ENCODE measurements around the gene OPA1. TPM values are rescaled to one million over a fixed set of nuclear protein-coding genes. Genes with fewer than 3 reads are reported as not detected.

The OPA1 gene
- total RNA-seq, 4 donors from 2014 or later, result 37.7 to 44.7 (median 40.4) TPM

GRCh38 chr3:193630005-193630404, 37.0 kb downstream of the OPA1 start:
- H3K27me3 ChIP-seq, result no peaks in the 10 kb centered on the region
- no peak overlapping the region for H3K4me3 ChIP-seq
- H3K9me3 ChIP-seq, result no peaks in the 10 kb centered on the region
- WGBS, 2 donors, result 33 to 38% methylated on average over 3 of the region's 3 CpGs
- TF ChIP-seq POLR2A (IDR thresholded peaks at IDR 0.05) (no peak), EP300 (IDR thresholded peaks at IDR 0.05) (no peak), CTCF (IDR thresholded peaks at IDR 0.05) (no peak)
- peaks cover 0 to 36% (median 0%) of the 10 kb centered on the region in 3 donors for H3K36me3 ChIP-seq
- no peak for DNase-seq (ENCODE audit: low spot score in 2 of 2)
- no peaks in the 10 kb centered on the region for H3K4me1 ChIP-seq
- H3K27ac ChIP-seq, result no peak overlapping the region

GRCh38 chr3:193637831-193638230, 44.8 kb downstream of the OPA1 start:
- peaks cover 0 to 51% (median 2%) of the 10 kb centered on the region in 3 donors for H3K36me3 ChIP-seq
- H3K4me1 ChIP-seq, result no peaks in the 10 kb centered on the region
- no peak overlapping the region for H3K27ac ChIP-seq
- H3K4me3 ChIP-seq, result no peak overlapping the region
- TF ChIP-seq CTCF (IDR thresholded peaks at IDR 0.05) (no peak), POLR2A (IDR thresholded peaks at IDR 0.05) (no peak), EP300 (IDR thresholded peaks at IDR 0.05) (no peak)
- no peaks in the 10 kb centered on the region for H3K9me3 ChIP-seq
- DNase-seq (ENCODE audit: low spot score in 2 of 2), result no peak
- H3K27me3 ChIP-seq, result no peaks in the 10 kb centered on the region
- WGBS, 2 donors, result 81 to 82% methylated on average over 3 of the region's 3 CpGs

- no peak for DNase-seq (ENCODE audit: low spot score in 2 of 2)
- no peaks in the 10 kb centered on the region for H3K27me3 ChIP-seq
- TF ChIP-seq POLR2A (IDR thresholded peaks at IDR 0.05) (no peak), EP300 (IDR thresholded peaks at IDR 0.05) (no peak), CTCF (IDR thresholded peaks at IDR 0.05) (no peak)
- no peaks in the 10 kb centered on the region for H3K4me1 ChIP-seq
- WGBS, 2 donors, result 92% methylated on average over 3 of the region's 3 CpGs
- H3K9me3 ChIP-seq, result no peaks in the 10 kb centered on the region
- H3K4me3 ChIP-seq, result no peak overlapping the region
- H3K36me3 ChIP-seq, result peaks cover 1 to 61% (median 2%) of the 10 kb centered on the region in 3 donors
- H3K27ac ChIP-seq, result no peak overlapping the region
Measured at GRCh38 chr3:193638833-193639232, 45.8 kb downstream of the OPA1 start.

- Histone ChIP-seq H3K27me3 (no peaks in the 10 kb centered on the region), H3K4me1 (no peaks in the 10 kb centered on the region), H3K27ac (no peak overlapping the region), H3K36me3 (peaks cover 2 to 75% (median 7%) of the 10 kb centered on the region in 3 donors), H3K4me3 (no peak overlapping the region), H3K9me3 (no peaks in the 10 kb centered on the region)
- no peak for DNase-seq (ENCODE audit: low spot score in 2 of 2)
- TF ChIP-seq EP300 (IDR thresholded peaks at IDR 0.05) (no peak), POLR2A (IDR thresholded peaks at IDR 0.05) (no peak), CTCF (IDR thresholded peaks at IDR 0.05) (no peak)
- WGBS, 2 donors, result 75 to 90% methylated on average over 5 of the region's 5 CpGs
Measured at GRCh38 chr3:193640165-193640715, 47.2 kb downstream of the OPA1 start.

GRCh38 chr3:193640728-193641439, 47.9 kb downstream of the OPA1 start:
- no peak overlapping the region for H3K27ac ChIP-seq
- 84 to 87% methylated on average over 4 of the region's 4 CpGs for WGBS, 2 donors
- H3K4me3 ChIP-seq, result no peak overlapping the region
- no peaks in the 10 kb centered on the region for H3K27me3 ChIP-seq
- peaks cover 2 to 78% (median 7%) of the 10 kb centered on the region in 3 donors for H3K36me3 ChIP-seq
- DNase-seq (ENCODE audit: low spot score in 2 of 2), result no peak
- H3K9me3 ChIP-seq, result no peaks in the 10 kb centered on the region
- TF ChIP-seq CTCF (IDR thresholded peaks at IDR 0.05) (no peak), POLR2A (IDR thresholded peaks at IDR 0.05) (no peak), EP300 (IDR thresholded peaks at IDR 0.05) (no peak)
- H3K4me1 ChIP-seq, result no peaks in the 10 kb centered on the region
